Activated CD4-positive, alpha-beta T cell treated with anti-CD3 and anti-CD28 coated beads, Interleukin-2, amount 10 ng/mL, durations not matched to agents 7 days and 5 days (primary cell): ENCODE measurements around the gene RPS6KA2. TPM values are rescaled to one million over a fixed set of nuclear protein-coding genes. Genes with fewer than 3 reads are reported as not detected.
"Not testable (repeated sequence)": the region's sequence is repeated elsewhere in the genome, so short reads cannot be mapped to it uniquely, and the experiment has no call there.

Source experiments
- CTCF ChIA-PET: fragments of 350-600 bp; sonication (Branson Sonifier 250); formaldehyde crosslinking; loops from one replicate; lab custom pipeline; 2021; ENCODE audit warnings: antibody characterized with exemption; lab: Charles Lee
- POLR2A ChIA-PET: fragments of 350-600 bp; sonication (Branson Sonifier 250); formaldehyde crosslinking; loops from one replicate; lab custom pipeline; 2021; ENCODE audit warnings: antibody characterized with exemption; lab: Charles Lee
- DNase-seq: peaks from one replicate; pipeline ENCODE4 v3.0.0-alpha.2; 2020
- H3K27ac Mint-ChIP-seq: one replicate; pipeline ENCODE4 v1.8.0; 2021; ENCODE audit warnings: mild to moderate bottlenecking, moderate library complexity, mixed read lengths
- H3K27me3 Mint-ChIP-seq: one replicate; pipeline ENCODE4 v1.8.0; 2021; ENCODE audit warnings: mixed read lengths
- H3K36me3 Mint-ChIP-seq: one replicate; pipeline ENCODE4 v1.8.0; 2021; ENCODE audit warnings: low read depth, mixed read lengths
- H3K4me1 Mint-ChIP-seq: one replicate; pipeline ENCODE4 v1.8.0; 2021; ENCODE audit warnings: mixed read lengths
- H3K4me3 Mint-ChIP-seq: one replicate; pipeline ENCODE4 v1.8.0; 2021; ENCODE audit warnings: mild to moderate bottlenecking, moderate library complexity, mixed read lengths
- H3K9me3 Mint-ChIP-seq: one replicate; pipeline ENCODE4 v1.8.0; 2021; ENCODE audit warnings: mixed read lengths
- total RNA-seq, 2 experiments: library from RNA; stranded (reverse); gene quantifications; one replicate each; pipeline ENCODE4 v1.2.3, GENCODE V29; 2021

RPS6KA2 gene
- total RNA-seq, 2 experiments from 2014 or later: 3.6 to 4.0 TPM

DNA sequence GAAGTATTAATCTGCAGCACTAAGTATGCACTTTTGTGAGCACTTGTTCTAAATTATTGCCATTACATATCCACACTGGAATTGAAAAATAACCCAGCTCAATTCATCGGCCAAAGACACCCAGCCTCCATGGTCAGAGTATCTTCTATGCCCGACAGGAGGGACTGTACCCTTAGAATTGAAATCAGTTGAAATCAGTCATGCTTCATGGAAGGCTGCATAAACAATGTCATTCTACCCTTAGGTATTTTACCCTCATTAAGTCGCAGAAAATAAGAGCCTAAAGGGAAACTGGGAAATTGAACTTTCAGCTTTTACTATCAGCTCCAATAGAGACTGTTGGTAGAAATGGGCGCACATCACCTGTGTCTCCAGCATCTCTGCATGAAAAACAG lies 37.7 kb downstream of the RPS6KA2 start:
- ChIA-PET CTCF (interaction anchor here (1.2 kb wide), 1 partner anchor 15 kb away, joined by 3 read pairs; no protein-coding TSS in a partner anchor), POLR2A (no interaction called here)
- DNase-seq: no peak
- no peaks in the 10 kb centered on the region for H3K9me3 Mint-ChIP-seq
- H3K27ac Mint-ChIP-seq: no peak overlapping the region
- no peaks in the 10 kb centered on the region for H3K27me3 Mint-ChIP-seq
- H3K4me1 Mint-ChIP-seq: peaks cover 12% of the 10 kb centered on the region
- H3K36me3 Mint-ChIP-seq: no peaks in the 10 kb centered on the region
- H3K4me3 Mint-ChIP-seq: no peak overlapping the region

DNA sequence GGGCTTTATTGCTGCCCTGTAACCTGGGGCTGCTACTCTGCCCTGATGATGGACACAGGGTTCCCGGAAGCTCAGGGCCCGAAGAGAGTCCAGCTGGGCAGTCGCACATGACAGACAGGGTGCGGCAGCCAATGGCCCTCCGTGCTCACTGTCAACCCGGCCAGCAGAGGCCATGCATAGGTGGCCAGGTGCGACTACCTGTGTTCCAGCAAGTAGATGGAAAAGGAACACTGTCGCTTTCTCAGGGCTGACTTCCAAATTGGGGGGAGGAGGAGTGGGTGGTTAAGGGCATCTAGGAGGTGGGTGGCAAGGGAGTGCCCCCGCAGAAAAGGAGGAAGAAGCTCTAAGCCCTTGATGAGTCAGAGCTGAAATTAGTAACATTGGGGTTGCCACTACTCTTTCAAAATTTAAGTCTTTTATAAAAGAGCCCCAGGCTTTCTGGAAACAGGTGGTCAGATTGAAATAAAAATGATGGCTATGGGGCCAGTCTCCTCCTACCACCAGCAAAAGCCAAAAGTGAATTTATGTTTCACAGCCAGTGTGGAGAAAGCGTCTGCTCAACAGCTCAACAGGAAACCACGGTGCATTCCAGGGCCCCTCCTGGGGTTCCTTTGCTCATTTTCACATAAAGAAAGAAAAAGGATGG lies 38.2 kb downstream of the RPS6KA2 start:
- no peaks in the 10 kb centered on the region for H3K9me3 Mint-ChIP-seq
- H3K27ac Mint-ChIP-seq: no peak overlapping the region
- no peak overlapping the region for H3K4me3 Mint-ChIP-seq
- no peak for DNase-seq
- peaks cover 15% of the 10 kb centered on the region for H3K4me1 Mint-ChIP-seq
- POLR2A ChIA-PET: no interaction called here
- H3K27me3 Mint-ChIP-seq: no peaks in the 10 kb centered on the region
- CTCF ChIA-PET: interaction anchor here (1.2 kb wide), 1 partner anchor 16 kb away, joined by 3 read pairs; no protein-coding TSS in a partner anchor
- no peaks in the 10 kb centered on the region for H3K36me3 Mint-ChIP-seq

- Mint-ChIP-seq H3K27ac (no peak overlapping the region), H3K4me1 (peaks cover 22% of the 10 kb centered on the region), H3K4me3 (no peak overlapping the region), H3K36me3 (no peaks in the 10 kb centered on the region), H3K9me3 (no peaks in the 10 kb centered on the region), H3K27me3 (no peaks in the 10 kb centered on the region)
- DNase-seq: no peak
- CTCF ChIA-PET: no interaction called here
- POLR2A ChIA-PET: no interaction called here
These were observed 39.2 kb downstream of the RPS6KA2 start for GRCh38 chr6:166587631-166588413.

DNA sequence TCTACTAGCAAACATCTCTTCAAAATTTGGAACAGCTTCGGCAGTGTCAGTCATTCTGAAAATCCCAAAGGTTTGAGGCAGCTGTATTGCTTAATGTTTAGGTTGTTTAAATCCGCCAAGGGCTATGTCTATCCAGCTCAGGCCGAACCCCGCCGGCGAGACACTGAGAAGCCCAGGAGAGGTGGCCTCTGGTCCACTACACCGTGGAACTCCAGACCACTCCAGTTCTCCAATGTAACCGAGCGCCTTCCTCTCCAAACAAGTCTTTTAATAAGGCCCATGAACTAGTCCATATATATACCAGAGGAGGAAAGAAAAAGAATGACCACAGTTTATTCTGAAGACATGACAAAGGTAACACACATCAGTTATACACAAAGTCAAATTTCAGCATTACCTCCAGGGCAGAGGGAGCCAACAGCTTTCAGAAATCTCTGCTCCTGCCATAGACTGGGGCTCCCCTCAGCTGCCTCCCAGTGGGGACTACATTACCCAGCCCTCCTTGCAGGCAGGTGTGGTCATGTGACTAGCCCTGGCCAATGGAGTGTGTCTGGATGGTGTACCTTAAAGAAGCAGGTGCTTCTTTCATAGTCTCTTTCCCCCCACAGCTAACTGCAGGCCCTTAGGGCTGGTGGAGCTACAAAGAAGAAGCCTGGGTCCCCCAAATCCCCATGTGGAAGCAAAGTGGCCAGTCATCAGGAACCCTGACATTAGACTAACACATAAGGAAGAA lies 40.5 kb downstream of the RPS6KA2 start, which contains the start of gene RAMACL:
Gene RAMACL, minus strand, starts transcription at position 255 of the 733 bp plus-strand sequence. Its CDS starts 201 bp downstream, at position 54.
- POLR2A ChIA-PET: no interaction called here
- H3K27ac Mint-ChIP-seq: no peak within 1 kb of the TSS
- H3K36me3 Mint-ChIP-seq: no peaks in the 10 kb centered on the region
- CTCF ChIA-PET: no interaction called here
- H3K27me3 Mint-ChIP-seq: no peaks in the 10 kb centered on the region
- H3K9me3 Mint-ChIP-seq: no peaks in the 10 kb centered on the region
- H3K4me1 Mint-ChIP-seq: peaks cover 22% of the 10 kb centered on the region
- no peak within 1 kb of the TSS for H3K4me3 Mint-ChIP-seq
- peak; percentile 52 for DNase-seq

- no peaks in the 10 kb centered on the region for H3K36me3 Mint-ChIP-seq
- CTCF ChIA-PET: interaction anchor here (0.6 to 1.6 kb wide), 2 partner anchors 14 to 42 kb away, joined by 4 read pairs; no protein-coding TSS in a partner anchor
- POLR2A ChIA-PET: interaction anchor here (0.6 kb wide), 1 partner anchor 73 kb away, joined by 3 read pairs; no protein-coding TSS in a partner anchor
- no peaks in the 10 kb centered on the region for H3K9me3 Mint-ChIP-seq
- H3K4me3 Mint-ChIP-seq: no peak overlapping the region
- H3K4me1 Mint-ChIP-seq: peaks cover 22% of the 10 kb centered on the region
- no peak for DNase-seq
- H3K27me3 Mint-ChIP-seq: no peaks in the 10 kb centered on the region
- no peak overlapping the region for H3K27ac Mint-ChIP-seq
These were observed 42.1 kb downstream of the RPS6KA2 start for GRCh38 chr6:166584853-166585429.

- no peak overlapping the region for H3K27ac Mint-ChIP-seq
These were observed 42.9 kb downstream of the RPS6KA2 start for GRCh38 chr6:166584155-166584554.

GRCh38 chr6:166583230-166583965 lies 43.7 kb downstream of the RPS6KA2 start:
- no peak overlapping the region for H3K27ac Mint-ChIP-seq
- POLR2A ChIA-PET: no interaction called here
- H3K4me1 Mint-ChIP-seq: peaks cover 10% of the 10 kb centered on the region
- no peak for DNase-seq
- no peaks in the 10 kb centered on the region for H3K27me3 Mint-ChIP-seq
- H3K36me3 Mint-ChIP-seq: no peaks in the 10 kb centered on the region
- CTCF ChIA-PET: interaction anchor here (1.3 to 1.6 kb wide), 2 partner anchors 14 to 15 kb away, joined by 4 read pairs; no protein-coding TSS in a partner anchor
- no peaks in the 10 kb centered on the region for H3K9me3 Mint-ChIP-seq
- no peak overlapping the region for H3K4me3 Mint-ChIP-seq

More at GRCh38 chr6:166584155-166584554, 42.9 kb downstream of the RPS6KA2 start:
- Mint-ChIP-seq H3K4me3 (no peak overlapping the region), H3K27me3 (no peaks in the 10 kb centered on the region), H3K9me3 (no peaks in the 10 kb centered on the region), H3K36me3 (no peaks in the 10 kb centered on the region), H3K4me1 (peaks cover 18% of the 10 kb centered on the region)
- POLR2A ChIA-PET: no interaction called here
- no peak for DNase-seq
- CTCF ChIA-PET: interaction anchor here (1.3 to 1.6 kb wide), 2 partner anchors 13 to 14 kb away, joined by 4 read pairs; no protein-coding TSS in a partner anchor

- DNase-seq: no peak
- H3K36me3 Mint-ChIP-seq: no peaks in the 10 kb centered on the region
- H3K4me3 Mint-ChIP-seq: no peak overlapping the region
- no peaks in the 10 kb centered on the region for H3K27me3 Mint-ChIP-seq
- no peak overlapping the region for H3K27ac Mint-ChIP-seq
- POLR2A ChIA-PET: no interaction called here
- CTCF ChIA-PET: no interaction called here
- peaks cover 10% of the 10 kb centered on the region for H3K4me1 Mint-ChIP-seq
- H3K9me3 Mint-ChIP-seq: no peaks in the 10 kb centered on the region
These were observed 44.8 kb downstream of the RPS6KA2 start for GRCh38 chr6:166582258-166582657.

GRCh38 chr6:166581801-166582200 lies 45.2 kb downstream of the RPS6KA2 start:
- H3K27me3 Mint-ChIP-seq, CTCF ChIA-PET, H3K4me3 Mint-ChIP-seq, DNase-seq, H3K9me3 Mint-ChIP-seq, H3K36me3 Mint-ChIP-seq, POLR2A ChIA-PET, H3K27ac Mint-ChIP-seq: not testable (repeated sequence)
- H3K4me1 Mint-ChIP-seq: peaks cover 10% of the 10 kb centered on the region

GRCh38 chr6:166581091-166581511 lies 46.0 kb downstream of the RPS6KA2 start:
- ChIA-PET POLR2A (no interaction called here), CTCF (no interaction called here)
- no peaks in the 10 kb centered on the region for H3K27me3 Mint-ChIP-seq
- H3K27ac Mint-ChIP-seq: no peak overlapping the region
- peaks cover 10% of the 10 kb centered on the region for H3K4me1 Mint-ChIP-seq
- no peaks in the 10 kb centered on the region for H3K9me3 Mint-ChIP-seq
- H3K4me3 Mint-ChIP-seq: no peak overlapping the region
- no peaks in the 10 kb centered on the region for H3K36me3 Mint-ChIP-seq
- no peak for DNase-seq

DNA sequence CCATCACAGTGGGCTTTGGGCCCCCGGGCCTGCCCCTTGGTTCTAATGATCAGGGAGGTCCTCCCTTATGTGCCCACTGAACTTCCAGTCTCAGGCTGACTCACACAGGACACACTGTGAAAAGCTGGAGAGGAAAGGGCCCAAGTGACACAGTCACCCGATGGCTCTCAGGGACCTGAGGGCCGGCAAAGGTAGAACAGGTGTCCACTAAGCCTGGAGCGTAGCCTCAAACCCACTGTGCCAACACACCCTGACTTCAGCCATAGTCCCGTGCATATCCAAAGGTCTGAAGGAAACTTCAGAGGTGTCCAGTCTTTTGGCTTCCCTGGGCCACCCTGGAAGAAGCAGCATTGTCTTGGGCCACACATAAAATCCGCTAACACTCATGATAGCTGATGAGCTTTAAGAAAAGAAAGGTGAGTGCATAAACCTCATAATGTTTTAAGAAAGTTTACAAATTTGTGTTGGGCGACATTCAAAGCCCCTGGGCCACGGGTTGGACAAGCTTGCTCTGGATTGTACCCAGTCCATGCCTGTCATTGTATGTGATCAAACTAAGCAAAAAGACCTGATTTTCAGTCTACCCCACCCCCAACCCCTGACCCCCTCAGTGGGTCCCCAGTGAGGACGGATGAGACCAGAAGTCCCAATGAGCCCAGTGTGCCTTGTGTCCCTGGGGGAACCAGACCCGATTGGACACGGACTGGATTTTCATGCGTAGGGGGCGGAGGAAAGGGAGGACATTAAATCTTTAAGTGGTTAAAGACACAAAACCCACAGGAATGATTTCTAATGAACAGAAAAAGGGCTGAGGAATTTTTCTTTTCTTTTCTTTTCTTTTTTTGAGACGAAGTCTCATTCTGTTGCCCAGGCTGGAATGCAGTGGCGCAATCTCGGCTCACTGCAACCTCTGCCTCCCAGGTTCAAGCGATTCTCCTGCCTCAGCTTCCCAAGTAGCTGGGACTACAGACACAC lies 46.7 kb downstream of the RPS6KA2 start:
- Mint-ChIP-seq H3K27me3 (no peaks in the 10 kb centered on the region), H3K36me3 (no peaks in the 10 kb centered on the region), H3K9me3 (no peaks in the 10 kb centered on the region), H3K27ac (no peak overlapping the region), H3K4me3 (no peak overlapping the region), H3K4me1 (peaks cover 10% of the 10 kb centered on the region)
- no peak for DNase-seq
- POLR2A ChIA-PET: no interaction called here
- CTCF ChIA-PET: no interaction called here
